Activated T-helper 2 cell treated with anti-CD3 and anti-CD28 coated beads, Interferon-gamma antibody, Interleukin-2, Interleukin-4, amounts not matched to agents 10 μg/mL and 5 μg/mL and 100 μg/mL, durations not matched to agents 14 hours and 24 hours and 36 hours (primary cell): ENCODE measurements around the gene MYH7. TPM values are rescaled to one million over a fixed set of nuclear protein-coding genes. Genes with fewer than 3 reads are reported as not detected.

Experiments used
- DNase-seq: peaks from one replicate; pipeline ENCODE4 v3.0.0; 2021; ENCODE audit warnings: low spot score
- H3K27ac Mint-ChIP-seq: one replicate; pipeline ENCODE4 v1.8.0; 2021; ENCODE audit warnings: mixed read lengths
- H3K27me3 Mint-ChIP-seq: one replicate; pipeline ENCODE4 v1.8.0; 2021; ENCODE audit warnings: low read depth, mixed read lengths
- H3K36me3 Mint-ChIP-seq: one replicate; pipeline ENCODE4 v1.8.0; 2021; ENCODE audit warnings: low read depth, mixed read lengths
- H3K4me1 Mint-ChIP-seq: one replicate; pipeline ENCODE4 v1.8.0; 2021; ENCODE audit warnings: low read depth, mixed read lengths
- H3K4me3 Mint-ChIP-seq: one replicate; pipeline ENCODE4 v1.8.0; 2021; ENCODE audit warnings: low read depth, mild to moderate bottlenecking, moderate library complexity, mixed read lengths
- H3K9me3 Mint-ChIP-seq: one replicate; pipeline ENCODE4 v1.8.0; 2021; ENCODE audit warnings: mixed read lengths
- intact Hi-C: fragments of 100-400 bp; cut with micrococcal nuclease; formaldehyde crosslinking; loops from one replicate; pipeline ENCODE4 v1.15.1; 2023
- total RNA-seq: library from RNA; stranded (reverse); gene quantifications from 2 replicates; pipeline ENCODE4 v1.2.3, GENCODE V29; 2022

MYH7 gene
- total RNA-seq: 0.02 TPM in 1 of 2 replicates, not detected in the other

GRCh38 chr14:23435543-23436326 lies at the start of gene MYH7:
TSS of gene MYH7 (minus strand) at chr14:23435660. CDS start at chr14:23433732, 1,928 bp downstream.
- Mint-ChIP-seq H3K4me1 (no peaks in the 10 kb centered on the region), H3K27ac (no peak within 1 kb of the TSS), H3K4me3 (no peak within 1 kb of the TSS), H3K27me3 (no peaks in the 10 kb centered on the region), H3K36me3 (no peaks in the 10 kb centered on the region), H3K9me3 (no peaks in the 10 kb centered on the region)
- intact Hi-C loops: no loop called here
- no peak for DNase-seq

- intact Hi-C loops: no loop called here
- no peak for DNase-seq
- no peaks in the 10 kb centered on the region for H3K27me3 Mint-ChIP-seq
- H3K27ac Mint-ChIP-seq: no peak overlapping the region
- H3K9me3 Mint-ChIP-seq: no peaks in the 10 kb centered on the region
- H3K4me1 Mint-ChIP-seq: peaks cover 1% of the 10 kb centered on the region
- peaks cover 10% of the 10 kb centered on the region for H3K36me3 Mint-ChIP-seq
- H3K4me3 Mint-ChIP-seq: no peak overlapping the region
Observed at GRCh38 chr14:23483236-23483854, 47.9 kb upstream of the MYH7 start.

- DNase-seq: no peak
- Mint-ChIP-seq H3K9me3 (no peaks in the 10 kb centered on the region), H3K27me3 (no peaks in the 10 kb centered on the region), H3K4me3 (no peak overlapping the region), H3K27ac (no peak overlapping the region), H3K4me1 (peaks cover 2% of the 10 kb centered on the region), H3K36me3 (peaks cover 16% of the 10 kb centered on the region)
- intact Hi-C loops: no loop called here
Observed at GRCh38 chr14:23482823-23483148, 47.3 kb upstream of the MYH7 start.

GRCh38 chr14:23481979-23482822 lies 46.7 kb upstream of the MYH7 start:
- Mint-ChIP-seq H3K4me1 (peaks cover 2% of the 10 kb centered on the region), H3K4me3 (no peak overlapping the region), H3K9me3 (no peaks in the 10 kb centered on the region), H3K36me3 (peaks cover 20% of the 10 kb centered on the region), H3K27ac (no peak overlapping the region), H3K27me3 (no peaks in the 10 kb centered on the region)
- DNase-seq: no peak
- intact Hi-C loops: no loop called here

DNA sequence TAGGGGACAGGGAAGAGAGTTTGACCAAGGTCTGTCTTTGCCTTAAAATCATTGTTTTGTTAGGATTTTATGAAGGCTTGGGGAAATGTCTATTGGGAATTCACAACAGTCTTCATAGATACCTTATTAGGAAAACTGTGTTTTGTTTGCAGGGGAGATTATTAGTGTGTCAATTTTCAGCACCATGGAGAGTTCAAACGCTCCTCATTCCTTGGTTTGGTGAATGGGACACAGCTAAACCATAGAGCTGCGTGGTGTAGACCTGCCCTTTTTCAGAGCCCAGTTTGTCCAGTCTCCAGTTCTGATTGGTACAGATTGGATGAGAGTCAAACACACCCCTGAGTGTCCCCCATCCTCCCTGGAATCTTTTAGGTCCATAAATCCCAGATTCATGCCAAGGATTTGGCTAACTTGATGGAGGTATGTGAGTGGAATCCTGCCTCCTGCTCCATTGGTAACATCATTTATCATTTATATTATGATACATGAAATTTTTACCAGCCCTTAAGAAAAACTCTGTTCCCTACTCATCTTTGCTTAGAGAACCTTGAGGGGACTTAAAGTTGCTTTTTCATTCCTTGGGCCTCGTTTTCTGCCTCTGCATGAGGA lies 46.0 kb upstream of the MYH7 start:
- H3K27me3 Mint-ChIP-seq: no peaks in the 10 kb centered on the region
- H3K9me3 Mint-ChIP-seq: no peaks in the 10 kb centered on the region
- DNase-seq: no peak
- peaks cover 2% of the 10 kb centered on the region for H3K4me1 Mint-ChIP-seq
- intact Hi-C loops: no loop called here
- H3K4me3 Mint-ChIP-seq: no peak overlapping the region
- H3K36me3 Mint-ChIP-seq: peaks cover 28% of the 10 kb centered on the region
- H3K27ac Mint-ChIP-seq: no peak overlapping the region

GRCh38 chr14:23478109-23478759 lies 42.8 kb upstream of the MYH7 start:
- H3K36me3 Mint-ChIP-seq: peaks cover 54% of the 10 kb centered on the region
- no peaks in the 10 kb centered on the region for H3K9me3 Mint-ChIP-seq
- peak; percentile 48 for DNase-seq
- H3K4me3 Mint-ChIP-seq: no peak overlapping the region
- peaks cover 3% of the 10 kb centered on the region for H3K4me1 Mint-ChIP-seq
- H3K27ac Mint-ChIP-seq: no peak overlapping the region
- no peaks in the 10 kb centered on the region for H3K27me3 Mint-ChIP-seq
- intact Hi-C loops: loop anchor here (1.0 kb wide), 2 partner anchors 61 to 84 kb away; no protein-coding TSS in a partner anchor

GRCh38 chr14:23470947-23471346 lies 35.5 kb upstream of the MYH7 start:
- Mint-ChIP-seq H3K27ac (peak overlapping the region; percentile 45), H3K36me3 (peaks cover 46% of the 10 kb centered on the region), H3K27me3 (no peaks in the 10 kb centered on the region), H3K4me3 (no peak overlapping the region), H3K4me1 (peaks cover 10% of the 10 kb centered on the region), H3K9me3 (no peaks in the 10 kb centered on the region)
- intact Hi-C loops: no loop called here
- DNase-seq: no peak

DNA sequence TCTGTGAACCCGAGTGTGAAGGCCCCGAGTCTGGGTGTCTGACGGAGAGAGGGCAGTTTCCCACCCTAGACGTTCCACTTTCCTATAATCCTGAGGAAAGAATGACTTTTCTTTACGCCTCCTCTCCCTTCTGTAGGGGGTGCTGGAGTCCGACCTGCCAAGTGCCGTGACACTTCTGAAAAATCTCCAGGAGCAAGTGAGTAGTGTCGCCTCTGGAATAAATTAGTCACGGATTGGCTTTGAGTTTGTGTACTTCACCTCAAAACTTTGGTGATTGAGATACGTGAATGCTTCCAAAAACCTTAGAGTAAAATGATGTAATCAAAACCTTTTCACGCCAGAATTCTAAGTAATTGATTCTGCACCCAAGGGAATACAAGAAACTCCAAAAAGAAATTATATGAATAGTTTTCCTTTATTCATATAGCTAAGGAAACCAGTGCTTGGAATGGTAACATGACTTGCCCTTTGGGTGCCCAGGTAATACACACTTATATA lies 34.5 kb upstream of the MYH7 start:
- no peak overlapping the region for H3K4me3 Mint-ChIP-seq
- no peak for DNase-seq
- H3K4me1 Mint-ChIP-seq: peaks cover 10% of the 10 kb centered on the region
- H3K9me3 Mint-ChIP-seq: no peaks in the 10 kb centered on the region
- no peak overlapping the region for H3K27ac Mint-ChIP-seq
- H3K27me3 Mint-ChIP-seq: no peaks in the 10 kb centered on the region
- peaks cover 37% of the 10 kb centered on the region for H3K36me3 Mint-ChIP-seq
- intact Hi-C loops: loop anchor here (1.0 kb wide), 2 partner anchors 85 to 149 kb away; partner anchors contain the start of gene PABPN1

- intact Hi-C loops: loop anchor here (1.0 kb wide), 2 partner anchors 86 to 148 kb away; partner anchors contain the start of gene PABPN1
- H3K4me1 Mint-ChIP-seq: peaks cover 10% of the 10 kb centered on the region
- peak; percentile 91 for DNase-seq
- H3K27ac Mint-ChIP-seq: peak within 1 kb of the TSS; percentile 52
- no peaks in the 10 kb centered on the region for H3K9me3 Mint-ChIP-seq
- peaks cover 31% of the 10 kb centered on the region for H3K36me3 Mint-ChIP-seq
- H3K27me3 Mint-ChIP-seq: no peaks in the 10 kb centered on the region
- H3K4me3 Mint-ChIP-seq: no peak within 1 kb of the TSS
Observed at GRCh38 chr14:23469127-23469905, 33.9 kb upstream of the MYH7 start, which contains the start of gene NGDN. TSS of gene NGDN (plus strand) at chr14:23469703. CDS start at chr14:23469716, 13 bp downstream.

GRCh38 chr14:23468704-23469126 lies 33.3 kb upstream of the MYH7 start:
- Mint-ChIP-seq H3K4me3 (no peak overlapping the region), H3K27me3 (no peaks in the 10 kb centered on the region), H3K9me3 (no peaks in the 10 kb centered on the region), H3K4me1 (peaks cover 10% of the 10 kb centered on the region), H3K36me3 (peaks cover 27% of the 10 kb centered on the region), H3K27ac (peak overlapping the region; percentile 52)
- no peak for DNase-seq
- intact Hi-C loops: loop anchor here (1.0 kb wide), 2 partner anchors 87 to 147 kb away; partner anchors contain the start of gene PABPN1

DNA sequence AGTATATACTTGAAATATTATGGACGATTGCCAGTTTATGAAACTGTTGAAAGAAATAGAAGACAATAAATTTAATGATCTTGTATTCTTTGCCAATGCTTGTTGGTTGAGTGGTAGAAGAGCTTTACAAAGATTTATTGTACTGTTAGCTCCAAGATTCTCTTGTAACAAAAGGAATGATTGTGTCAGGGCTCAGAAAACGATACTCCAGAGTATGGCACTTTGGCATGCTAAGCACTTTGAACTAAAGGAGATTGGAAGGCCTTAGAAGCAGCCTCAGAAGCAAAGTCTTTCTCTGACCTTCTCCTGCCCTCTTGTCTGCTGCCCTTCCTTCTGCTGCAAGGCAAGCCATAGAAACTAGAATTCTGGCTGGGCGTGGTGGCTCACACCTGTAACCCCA lies 29.8 kb upstream of the MYH7 start:
- peaks cover under 1% of the 10 kb centered on the region for H3K4me1 Mint-ChIP-seq
- H3K36me3 Mint-ChIP-seq: no peaks in the 10 kb centered on the region
- H3K27ac Mint-ChIP-seq: no peak overlapping the region
- intact Hi-C loops: no loop called here
- no peak for DNase-seq
- no peak overlapping the region for H3K4me3 Mint-ChIP-seq
- no peaks in the 10 kb centered on the region for H3K9me3 Mint-ChIP-seq
- peaks cover 2% of the 10 kb centered on the region for H3K27me3 Mint-ChIP-seq
